Measurements from ENCODE around the gene CNPY3.
"Not testable (repeated sequence)": the region's sequence is repeated elsewhere in the genome, so short reads cannot be mapped to it uniquely, and the experiment has no call there.

Gene CNPY3

GRCh38 chr6:42916288-42916687, 13.0 kb upstream of the CNPY3 start:
- no peak for DNase-seq

- no peak for DNase-seq
These were observed 7.5 kb upstream of the CNPY3 start for GRCh38 chr6:42921801-42922200.

- DNase-seq = no peak
These were observed 5.6 kb upstream of the CNPY3 start for GRCh38 chr6:42923666-42924065.

GRCh38 chr6:42925248-42925857, 3.9 kb upstream of the CNPY3 start:
- DNase-seq = no peak

- DNase-seq = peak; percentile 32
These were observed 611 bp downstream of the CNPY3 start for GRCh38 chr6:42929821-42930360.

- no peak for DNase-seq
These were observed 3.1 kb downstream of the CNPY3 start for GRCh38 chr6:42932412-42932811.

- DNase-seq = no peak
These were observed 3.9 kb downstream of the CNPY3 start for GRCh38 chr6:42933205-42933604.

- no peak for DNase-seq
These were observed 6.0 kb downstream of the CNPY3 start for GRCh38 chr6:42935322-42935721.

GRCh38 chr6:42936398-42936797, 7.1 kb downstream of the CNPY3 start:
- DNase-seq = no peak

- no peak for DNase-seq
These were observed 8.5 kb downstream of the CNPY3 start for GRCh38 chr6:42937548-42938427.

- DNase-seq = no peak
These were observed 9.1 kb downstream of the CNPY3 start for GRCh38 chr6:42938428-42938796.

- no peak for DNase-seq
These were observed 9.9 kb downstream of the CNPY3 start for GRCh38 chr6:42938987-42939809.

GRCh38 chr6:42939810-42940167, 10.5 kb downstream of the CNPY3 start:
- no peak for DNase-seq

- no peak for DNase-seq
These were observed 11.3 kb downstream of the CNPY3 start for GRCh38 chr6:42940493-42941045.

GRCh38 chr6:42941356-42941755, 12.1 kb downstream of the CNPY3 start:
- DNase-seq = not testable (repeated sequence)

- no peak for DNase-seq
These were observed 13.2 kb downstream of the CNPY3 start for GRCh38 chr6:42942444-42942843.

GRCh38 chr6:42947950-42948349, 18.7 kb downstream of the CNPY3 start:
- DNase-seq = no peak

GRCh38 chr6:42952389-42952788, 23.1 kb downstream of the CNPY3 start:
- DNase-seq = no peak

- DNase-seq = not testable (repeated sequence)
These were observed 25.1 kb downstream of the CNPY3 start for GRCh38 chr6:42954405-42954804.

GRCh38 chr6:42958125-42958524, 28.8 kb downstream of the CNPY3 start:
- DNase-seq = no peak

GRCh38 chr6:42959917-42960242, 30.6 kb downstream of the CNPY3 start:
- no peak for DNase-seq

- peak; percentile 69 for DNase-seq
These were observed 31.2 kb downstream of the CNPY3 start, which contains the start of gene GNMT for GRCh38 chr6:42960243-42961019. Gene GNMT, plus strand, starts transcription at chr6:42960754. Its CDS starts 14 bp downstream, at chr6:42960768.
